HG03103 (cell line): ENCODE results near the gene RERG.
"Not testable (repeated sequence)": the region's sequence is repeated elsewhere in the genome, so short reads cannot be mapped to it uniquely, and the experiment has no call there.

ENCODE experiments used
- ATAC-seq: cut with Tn5 transposase; IDR thresholded peaks from one replicate; pipeline ENCODE4 v1.9.1; 2021; ENCODE audit warnings: low read depth; ENCODE audit not compliant: unreplicated experiment

The RERG gene

DNA sequence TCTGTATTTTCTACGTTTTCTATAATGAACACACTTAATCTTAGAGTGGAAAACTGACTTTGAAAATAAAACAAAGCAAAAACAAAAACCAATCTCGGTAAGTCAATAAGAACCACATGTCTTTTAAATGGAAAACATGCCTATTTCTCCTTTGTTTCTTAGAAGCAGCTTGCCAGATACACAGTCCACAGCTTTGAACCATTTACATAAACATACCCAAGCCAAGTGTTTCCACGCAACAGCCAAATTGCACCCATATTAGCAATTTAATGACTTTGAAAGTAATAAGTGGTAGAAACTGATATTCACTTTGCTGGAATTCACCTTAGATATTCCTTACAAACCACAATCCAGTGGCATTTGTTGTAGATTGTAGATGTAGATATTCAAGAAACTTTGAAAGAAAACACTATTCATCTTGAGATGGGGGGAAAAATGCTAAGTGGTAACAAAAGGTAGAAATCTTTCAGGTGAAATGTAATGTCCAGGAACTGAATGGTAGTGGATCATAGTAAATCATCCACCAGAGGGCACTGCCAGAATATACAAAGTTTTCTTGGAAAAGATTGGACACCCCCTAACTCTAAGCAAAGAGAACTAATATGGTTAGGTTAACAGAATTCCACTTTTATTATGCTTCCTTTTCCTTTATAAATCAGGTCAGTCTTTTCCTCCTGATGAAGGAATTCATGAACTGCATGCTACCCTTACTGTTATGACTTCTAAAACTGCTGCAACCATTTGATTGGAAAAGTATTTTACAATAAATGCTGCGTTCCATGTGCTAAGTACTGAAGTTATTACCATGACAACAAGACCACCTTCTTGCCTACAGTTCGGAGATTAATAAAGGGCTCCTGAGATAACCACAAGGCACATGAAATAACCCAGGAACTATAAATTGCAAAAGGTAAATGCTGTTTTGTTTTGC is 69.8 kb downstream of the RERG start:
- no peak for ATAC-seq

DNA sequence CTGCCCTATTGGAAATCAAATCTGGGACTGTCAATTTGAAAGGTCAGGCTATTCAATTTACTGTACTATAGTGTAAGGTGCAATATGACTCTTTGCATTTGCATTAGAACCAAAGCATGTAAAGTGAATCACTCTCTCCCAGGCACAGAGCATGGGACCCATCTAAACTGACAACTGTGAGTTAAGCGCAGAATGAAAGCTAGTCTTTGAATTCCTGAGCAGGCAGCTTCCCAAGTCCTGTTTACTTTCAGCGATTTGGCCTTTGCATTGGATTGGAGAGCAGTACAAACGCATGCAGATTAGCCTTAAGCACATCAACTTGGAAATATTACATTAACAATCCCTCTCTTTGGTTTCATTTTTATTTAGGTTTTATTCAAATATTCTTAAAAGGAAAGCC is 74.6 kb downstream of the RERG start:
- no peak for ATAC-seq

DNA sequence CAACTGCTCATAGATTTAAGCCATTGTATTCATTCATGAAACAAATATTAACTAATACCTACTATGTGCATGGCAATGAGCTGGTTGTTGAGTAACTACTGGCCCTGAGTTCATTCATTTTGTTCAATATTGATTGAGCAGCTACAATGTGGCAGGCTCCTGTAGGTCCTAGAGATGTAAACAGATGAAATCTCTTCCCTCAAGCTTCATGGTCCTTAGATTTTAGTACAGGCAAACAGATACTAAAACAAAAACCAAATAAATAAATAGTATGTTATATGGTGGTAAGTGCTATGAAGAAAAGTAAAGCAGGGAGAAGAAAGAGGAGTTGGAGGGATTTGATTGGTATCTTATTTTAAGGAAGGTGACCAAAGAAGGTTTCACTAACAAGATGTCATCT is 77.8 kb downstream of the RERG start:
- ATAC-seq, result no peak

DNA sequence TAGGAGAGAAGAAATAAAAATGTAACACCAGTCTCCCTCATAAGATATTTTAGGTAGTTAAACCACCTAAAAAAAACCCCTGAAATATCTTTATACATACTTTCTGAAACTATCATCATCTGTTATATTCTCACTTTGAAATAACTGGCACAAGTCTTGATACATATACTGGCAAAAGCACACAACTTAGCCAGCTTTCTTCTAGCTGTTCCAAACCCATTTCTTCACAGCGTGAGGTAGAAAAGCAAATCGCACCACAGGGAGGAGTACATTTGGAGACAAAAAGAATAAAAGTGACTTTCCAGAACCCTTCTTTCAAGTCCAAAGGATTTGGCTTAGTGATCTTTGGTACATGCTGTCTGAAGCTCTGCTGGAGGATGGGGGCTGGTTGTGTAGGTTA is 78.5 kb downstream of the RERG start:
- ATAC-seq, result no peak

DNA sequence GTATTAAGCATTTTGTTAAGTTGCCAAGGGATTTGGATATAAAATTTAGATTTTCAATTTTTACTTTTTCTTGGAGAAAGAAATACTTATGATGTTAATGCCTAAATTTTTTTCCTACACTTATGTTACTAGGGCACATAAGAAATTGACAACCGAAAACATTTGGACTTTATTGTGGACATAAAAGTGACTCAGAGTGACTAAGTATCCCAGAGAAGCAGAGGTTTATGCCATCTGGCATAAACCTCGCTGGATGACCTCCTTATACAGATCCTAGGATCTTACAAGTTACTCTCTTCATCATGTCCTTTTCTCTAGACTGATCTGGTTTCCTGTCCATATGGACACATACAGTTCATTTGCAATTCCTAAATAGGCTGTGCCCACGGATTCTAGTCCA is 89.8 kb downstream of the RERG start:
- ATAC-seq, result no peak

DNA sequence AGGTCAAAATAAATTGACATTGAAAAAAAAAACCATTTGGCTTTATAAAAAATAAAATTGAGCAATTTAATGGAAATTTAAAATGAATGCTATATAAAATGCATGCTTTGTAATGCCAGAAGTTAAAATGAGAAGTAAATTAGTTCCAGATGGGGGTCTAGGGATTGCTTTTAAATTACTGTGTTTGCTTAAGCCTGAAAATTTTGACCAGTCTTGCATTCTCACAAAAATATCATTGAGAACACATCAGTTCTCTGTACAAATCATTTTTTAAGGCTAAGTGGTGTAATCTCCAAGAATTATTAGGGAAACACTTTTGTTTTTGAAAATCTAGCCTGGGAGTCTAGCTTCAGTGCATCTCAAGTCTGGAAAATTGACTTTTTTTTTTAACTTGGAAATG is 90.7 kb downstream of the RERG start:
- ATAC-seq, result no peak

DNA sequence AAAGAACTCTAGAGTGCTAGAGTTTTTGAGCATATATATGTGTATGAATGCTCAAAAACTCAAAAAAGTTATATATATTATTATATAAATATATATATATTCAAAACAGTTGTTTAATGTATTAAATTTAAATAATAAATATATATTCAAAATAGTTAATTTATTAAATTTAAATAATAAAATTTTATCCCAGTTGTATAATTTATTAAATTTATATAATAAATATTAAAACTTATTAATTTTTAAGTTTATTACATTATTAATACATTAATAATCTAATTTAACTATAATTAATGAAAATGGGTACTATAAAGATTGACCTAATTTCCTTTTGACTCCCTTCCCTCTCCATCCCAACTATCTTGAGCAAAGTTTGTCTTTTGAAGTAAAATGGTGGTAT is 97.8 kb downstream of the RERG start:
- ATAC-seq, result no peak

DNA sequence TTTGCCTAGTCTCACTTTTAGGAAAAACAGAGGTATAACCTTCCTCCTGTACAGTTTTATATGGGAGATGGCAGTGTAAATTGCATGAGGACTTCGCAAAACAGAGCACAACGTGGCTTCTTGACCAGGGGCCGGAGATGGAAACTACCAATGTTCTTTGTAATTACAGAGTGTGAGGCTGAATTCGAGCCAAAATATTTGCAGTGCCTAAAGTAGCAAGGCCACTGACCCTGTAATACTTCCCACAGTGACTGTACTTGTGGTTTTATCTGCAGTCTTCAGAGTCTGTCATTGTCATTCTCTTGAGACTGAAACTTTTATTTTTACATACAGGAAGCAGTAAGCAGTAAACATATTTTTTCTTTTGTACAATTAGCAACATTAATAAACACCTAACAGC is 98.9 kb downstream of the RERG start:
- no peak for ATAC-seq

DNA sequence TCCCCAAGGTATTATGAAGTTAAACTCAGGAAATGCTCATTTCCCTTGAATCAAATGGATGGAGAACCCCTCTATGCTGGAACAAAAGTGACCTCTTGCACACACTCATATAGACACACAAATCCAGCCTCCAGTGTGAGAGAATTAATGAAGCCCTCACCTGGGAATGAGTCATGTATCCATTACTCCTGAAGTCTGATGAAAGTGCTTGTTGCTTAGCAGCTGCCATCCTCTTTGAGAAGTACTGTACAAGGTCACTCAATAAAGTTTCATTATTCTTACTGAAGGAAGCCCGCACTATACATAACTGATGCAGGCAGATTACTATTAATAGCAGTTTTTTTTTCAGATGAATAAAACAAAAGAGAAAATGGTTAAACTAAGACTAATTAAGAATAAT is 102.3 kb downstream of the RERG start:
- ATAC-seq, result no peak

DNA sequence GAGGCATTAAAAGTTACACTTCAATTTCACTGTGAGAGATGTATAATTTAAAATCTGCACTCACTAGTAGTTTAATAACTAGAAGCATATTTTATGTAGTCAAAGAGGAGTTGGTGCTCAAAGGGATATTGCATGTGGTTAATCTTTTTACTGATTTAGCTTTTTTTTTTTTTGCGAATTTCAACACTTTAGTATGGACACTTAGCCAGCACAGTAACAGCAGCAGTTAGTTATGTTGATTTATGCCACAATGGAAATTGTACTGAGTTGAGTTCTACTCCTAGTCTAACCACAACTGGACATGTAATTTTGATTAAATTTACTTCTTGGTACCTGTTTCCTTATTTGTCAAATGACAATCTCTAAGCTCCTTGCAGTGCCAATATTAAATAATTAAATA is 104.2 kb downstream of the RERG start:
- ATAC-seq, result no peak

DNA sequence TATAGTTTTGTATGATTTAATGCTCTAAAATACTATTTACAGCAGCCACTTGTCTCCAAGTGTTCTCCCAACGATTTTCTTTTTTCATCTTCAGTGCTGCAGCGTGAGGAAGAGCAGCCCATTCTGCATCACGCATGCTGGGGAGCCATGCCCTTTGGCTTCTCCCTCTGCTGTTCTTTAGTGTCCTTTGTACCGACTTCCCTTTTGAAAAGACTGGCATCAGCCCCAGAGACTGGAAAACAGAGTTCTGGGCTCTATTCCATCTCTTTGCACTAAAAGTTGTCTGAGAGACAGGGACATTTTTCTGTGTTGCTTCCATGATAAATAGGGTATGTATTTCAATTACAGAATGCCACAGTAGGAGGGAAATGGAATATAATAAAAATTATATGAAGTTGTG is 105.1 kb downstream of the RERG start:
- no peak for ATAC-seq

DNA sequence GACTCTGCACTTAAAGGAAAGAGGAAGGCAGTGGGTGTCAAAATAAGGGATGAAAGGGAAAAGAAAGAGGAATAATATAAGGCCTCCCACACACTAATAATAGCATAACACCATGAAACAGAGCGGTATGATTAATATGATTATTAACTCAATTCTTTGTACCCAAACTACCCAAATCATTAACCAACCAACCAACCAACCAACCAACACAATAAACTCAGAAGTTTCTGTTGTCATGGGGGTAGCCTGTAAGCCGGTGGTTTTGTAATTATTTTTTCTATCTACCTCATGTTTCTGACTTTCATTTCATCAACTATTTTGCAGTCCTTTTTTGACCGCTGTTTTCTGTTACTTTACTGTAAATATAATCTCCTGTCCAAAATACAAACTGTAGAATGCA is 105.8 kb downstream of the RERG start:
- no peak for ATAC-seq

DNA sequence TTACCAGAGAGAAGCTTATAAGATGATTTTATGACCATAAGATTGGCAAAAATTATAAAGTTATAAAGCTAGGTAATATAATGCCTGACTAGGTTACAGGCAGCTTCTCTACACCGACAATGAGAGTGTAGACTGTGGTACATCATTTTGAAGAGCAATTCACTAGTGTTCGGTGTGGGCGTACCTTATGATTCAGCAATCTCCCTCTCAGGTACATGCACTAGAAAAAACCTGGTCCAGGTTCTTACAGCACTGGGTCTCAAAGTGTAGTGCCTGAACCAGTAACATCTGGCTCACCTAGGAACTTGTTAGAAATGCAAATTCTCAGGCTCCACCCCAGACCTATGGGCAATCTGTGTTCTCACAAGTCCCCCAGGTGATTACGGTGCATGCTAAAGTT is 106.7 kb downstream of the RERG start:
- no peak for ATAC-seq

DNA sequence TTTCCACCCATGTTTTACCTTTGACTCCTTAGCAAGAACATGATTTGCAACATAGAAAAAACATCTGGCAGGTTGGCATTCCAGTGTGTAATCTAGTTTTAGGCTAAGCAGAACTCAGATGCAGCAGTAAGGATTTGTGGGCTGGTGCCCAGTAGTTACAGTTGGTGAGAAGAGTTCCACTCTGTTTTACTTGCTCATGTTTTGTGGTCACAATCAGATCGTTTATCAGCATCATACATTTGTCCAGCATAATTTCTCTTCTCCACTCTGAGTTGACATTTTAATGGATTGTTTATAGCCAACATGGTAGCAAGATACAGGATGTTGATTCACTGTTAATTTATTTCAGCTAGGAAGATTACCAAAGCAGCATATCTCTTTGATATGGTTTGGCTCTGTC is 128.4 kb downstream of the RERG start:
- no peak for ATAC-seq

DNA sequence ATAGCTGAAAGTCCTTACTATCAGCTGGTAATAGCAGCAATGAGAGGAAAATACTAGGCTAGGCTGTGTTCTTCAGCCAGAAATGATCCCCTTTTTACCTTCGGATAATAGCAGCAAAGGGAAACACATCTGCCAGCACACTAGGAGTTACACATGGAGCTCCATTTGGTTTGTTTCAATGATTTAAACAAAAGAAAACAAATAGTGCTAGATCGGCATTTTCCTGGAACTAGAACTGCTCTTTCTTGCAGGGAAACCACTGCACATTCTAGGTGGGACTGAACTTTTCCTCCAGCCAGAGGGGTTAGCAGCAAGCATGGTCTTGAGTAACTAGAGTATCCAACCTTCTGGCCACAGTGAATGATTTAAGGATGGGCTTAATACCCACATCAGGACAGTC is 130.8 kb downstream of the RERG start:
- ATAC-seq, result no peak

DNA sequence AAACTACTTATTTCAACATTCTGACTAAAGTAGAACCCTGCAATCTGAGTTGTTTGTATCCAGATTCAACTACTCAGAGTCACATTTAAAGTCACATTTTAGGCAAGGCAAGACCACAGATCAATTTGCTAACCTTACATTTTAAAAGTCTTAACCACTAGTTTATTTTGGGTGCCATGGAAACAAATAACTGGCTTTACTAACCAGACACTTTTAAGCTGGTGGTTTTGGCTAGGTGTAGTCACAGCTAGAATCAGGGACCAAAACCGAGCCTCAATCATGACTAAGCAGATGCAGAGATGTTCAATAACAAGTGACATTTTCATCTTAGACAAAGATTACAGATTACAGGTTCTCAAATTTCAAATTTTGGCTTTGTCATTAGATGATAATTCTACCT is 133.1 kb downstream of the RERG start:
- ATAC-seq, result no peak

DNA sequence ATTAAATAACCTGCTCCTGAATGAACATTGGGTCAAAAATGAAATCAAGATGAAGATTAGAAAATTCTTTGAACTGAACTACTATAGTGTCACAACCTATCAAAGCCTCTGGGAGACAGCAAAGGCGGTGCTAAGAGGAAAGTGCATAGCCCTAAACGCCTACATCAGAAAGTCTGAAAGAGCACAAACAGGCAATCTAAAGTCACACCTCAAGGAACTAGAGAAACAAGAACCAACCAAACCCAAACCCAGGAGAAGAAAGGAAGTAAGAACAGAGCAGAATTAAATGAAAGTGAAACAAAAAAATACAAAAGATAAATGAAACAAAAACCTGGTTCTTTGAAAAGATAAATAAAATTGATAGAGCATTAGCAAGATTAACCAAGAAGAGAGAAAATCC is 143.5 kb downstream of the RERG start:
- ATAC-seq, result not testable (repeated sequence)

DNA sequence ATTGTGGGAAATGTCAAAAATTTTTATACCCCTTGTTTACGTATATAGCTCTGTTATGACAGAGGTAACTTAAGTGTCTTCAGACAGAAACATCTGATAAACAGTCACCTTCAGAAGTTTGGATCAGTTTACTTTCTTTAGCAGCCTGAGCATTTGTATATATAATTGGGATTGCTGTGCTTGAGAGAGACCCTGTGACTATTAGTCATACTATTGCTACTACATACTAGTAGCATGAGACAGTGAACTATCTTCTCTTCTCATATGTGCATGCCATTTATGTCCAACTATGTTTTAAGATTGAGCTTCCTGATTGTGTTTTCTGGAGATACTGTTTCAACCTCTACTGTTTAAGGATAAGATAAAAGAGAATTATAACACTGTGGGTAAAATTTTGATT is 146.9 kb downstream of the RERG start:
- no peak for ATAC-seq

DNA sequence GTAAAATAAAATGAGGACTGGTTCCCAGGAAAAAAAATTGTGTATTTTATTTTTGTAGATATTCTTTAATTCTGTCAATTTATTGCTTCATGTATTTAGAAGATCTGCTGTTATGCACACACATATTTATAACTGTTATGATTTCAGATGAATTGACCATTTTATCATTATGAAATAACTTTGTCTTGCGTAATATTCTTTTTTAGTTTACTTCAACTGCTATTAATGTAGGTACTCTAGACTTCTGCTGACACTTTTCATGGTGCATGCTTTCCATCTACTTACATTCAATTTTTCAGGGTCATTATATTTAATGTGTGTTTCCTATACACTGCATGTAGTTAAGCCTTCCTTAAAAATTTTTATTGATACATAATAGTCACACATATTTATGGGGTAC is 162.1 kb downstream of the RERG start:
- no peak for ATAC-seq
